Kidney epithelial cell (primary cell): ENCODE data around the gene NRG3. TPM values are rescaled to one million over a fixed set of nuclear protein-coding genes. Genes with fewer than 3 reads are reported as not detected.
A peak's percentile ranks its signal among the peaks of the same experiment; 100 is the strongest.

ENCODE experiments used
- DNase-seq: peaks from one replicate; pipeline ENCODE4 v3.0.0-alpha.2; 2010; ENCODE audit warnings: low read depth
- H3K27me3 ChIP-seq: 2 replicates; pipeline ENCODE4 v1.6.0; 2011; ENCODE audit warnings: low read length; ENCODE audit not compliant: control insufficient read depth, insufficient read depth
- H3K36me3 ChIP-seq: 2 replicates; pipeline ENCODE4 v1.5.1; 2011; ENCODE audit warnings: low read length; ENCODE audit not compliant: control insufficient read depth, insufficient read depth
- H3K4me3 ChIP-seq: 2 replicates; pipeline ENCODE4 v1.5.1; 2011; ENCODE audit warnings: low read depth, mild to moderate bottlenecking, control low read depth, low read length
- CTCF ChIP-seq: IDR thresholded peaks from 2 replicates; pipeline ENCODE4 v1.5.1; 2011; ENCODE audit warnings: mild to moderate bottlenecking, moderate library complexity, low read length, control low read depth, inconsistent platforms; ENCODE audit not compliant: insufficient read depth, poor library complexity, severe bottlenecking
- total RNA-seq: library from RNA; depleted of rRNA; stranded (reverse); fragments of >200 nt; gene quantifications from 2 replicates; pipeline ENCODE4 v1.2.3, GENCODE V29; 2015

The NRG3 gene
- total RNA-seq, 1 donor from 2014 or later, result 10.2 TPM

- TF ChIP-seq CTCF, result no peak
- Histone ChIP-seq H3K36me3 (no peaks in the 10 kb centered on the region), H3K27me3 (no peaks in the 10 kb centered on the region), H3K4me3 (no peak overlapping the region)
- no peak for DNase-seq
Observed at GRCh38 chr10:82149674-82150073, 274.7 kb downstream of the NRG3 start.

DNA sequence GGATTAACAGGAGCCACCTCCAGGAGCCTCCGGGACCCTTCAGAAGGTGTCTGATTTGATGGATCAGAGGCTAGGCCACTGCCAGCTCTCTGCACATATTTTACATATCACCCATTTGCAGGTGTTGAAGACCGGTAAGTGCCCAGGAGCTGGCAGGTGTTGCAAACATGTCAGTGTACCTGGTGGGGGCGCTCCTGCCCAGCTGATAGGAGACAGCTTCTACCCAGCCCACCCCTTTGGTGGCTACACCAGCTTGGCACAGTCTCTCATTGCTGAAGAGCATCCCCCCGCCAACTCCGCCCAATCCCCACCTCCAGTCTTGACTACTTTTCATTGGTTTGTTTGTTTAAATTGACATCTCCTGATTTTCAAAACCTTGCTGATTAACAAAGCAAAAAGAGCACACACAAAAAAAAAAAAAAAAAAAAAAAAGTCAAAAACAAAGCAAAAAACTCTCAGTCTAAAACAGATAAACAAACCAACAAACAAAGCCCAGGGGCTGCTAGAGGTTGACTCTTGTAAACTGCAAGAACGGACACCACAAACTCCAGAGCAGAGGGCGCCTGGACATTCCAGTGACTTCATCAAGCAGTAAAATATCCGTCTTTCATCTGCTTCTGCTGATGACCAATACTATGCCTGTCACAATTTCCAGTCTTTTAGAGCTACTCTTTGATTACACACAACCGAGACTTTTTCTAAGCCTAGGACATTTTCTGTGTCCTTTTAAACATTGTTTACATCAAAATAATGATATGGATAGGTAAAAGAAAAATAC is 275.3 kb downstream of the NRG3 start:
- peak; percentile 50 for TF ChIP-seq CTCF
- no peaks in the 10 kb centered on the region for H3K27me3 ChIP-seq
- H3K4me3 ChIP-seq, result no peak overlapping the region
- no peak for DNase-seq
- no peaks in the 10 kb centered on the region for H3K36me3 ChIP-seq

- TF ChIP-seq CTCF, result no peak
- no peak overlapping the region for H3K4me3 ChIP-seq
- no peaks in the 10 kb centered on the region for H3K36me3 ChIP-seq
- H3K27me3 ChIP-seq, result no peaks in the 10 kb centered on the region
- no peak for DNase-seq
Observed at GRCh38 chr10:82160307-82160706, 285.3 kb downstream of the NRG3 start.

- DNase-seq, result no peak
- Histone ChIP-seq H3K27me3 (no peaks in the 10 kb centered on the region), H3K4me3 (no peak overlapping the region), H3K36me3 (no peaks in the 10 kb centered on the region)
- no peak for TF ChIP-seq CTCF
Observed at GRCh38 chr10:82161264-82161663, 286.3 kb downstream of the NRG3 start.

- Histone ChIP-seq H3K36me3 (no peaks in the 10 kb centered on the region), H3K4me3 (no peak overlapping the region), H3K27me3 (no peaks in the 10 kb centered on the region)
- DNase-seq, result no peak
- no peak for TF ChIP-seq CTCF
Observed at GRCh38 chr10:82162549-82163195, 287.7 kb downstream of the NRG3 start.
